OCI-LY7 (cell line): Measurements from ENCODE around the gene S100Z.

Source experiments
- EZH2phosphoT487 ChIP-seq: fragments of 200-600 bp; sonication (generic); IDR thresholded peaks from 2 replicates; pipeline ENCODE4 v1.6.1; 2018; ENCODE audit warnings: low read depth, borderline replicate concordance, mild to moderate bottlenecking, mixed run types, antibody characterized with exemption, low read length, moderate library complexity, mixed read lengths
- TF ChIP-seq, protein P1 (sequence below): fragments of 200-600 bp; sonication (generic); conservative IDR thresholded peaks from 2 replicates; pipeline ENCODE4 v1.5.1; 2014; ENCODE audit warnings: mild to moderate bottlenecking, antibody characterized with exemption, low read length, moderate library complexity, mixed read lengths

DNA sequence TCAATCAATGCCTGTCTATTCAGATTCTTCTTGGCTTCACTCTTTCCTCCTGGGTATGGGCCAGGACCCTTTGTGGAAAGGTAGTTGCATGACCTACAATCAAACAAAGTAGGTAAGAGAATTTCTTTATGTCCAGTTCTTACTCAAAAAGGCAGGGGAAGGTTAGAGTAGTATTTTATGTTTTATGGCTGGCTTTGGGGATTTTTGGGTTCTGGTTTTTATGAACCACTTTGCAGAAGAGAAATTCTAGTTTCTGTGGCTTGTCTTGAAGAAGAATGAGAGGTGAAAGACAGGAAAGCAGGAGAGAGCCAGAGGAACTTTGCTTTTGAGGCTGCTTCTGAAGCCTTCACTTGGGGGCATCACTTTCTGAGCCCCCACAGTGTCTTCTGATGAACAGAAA lies 88.4 kb downstream of the S100Z start:
- TF ChIP-seq, protein P1, sequence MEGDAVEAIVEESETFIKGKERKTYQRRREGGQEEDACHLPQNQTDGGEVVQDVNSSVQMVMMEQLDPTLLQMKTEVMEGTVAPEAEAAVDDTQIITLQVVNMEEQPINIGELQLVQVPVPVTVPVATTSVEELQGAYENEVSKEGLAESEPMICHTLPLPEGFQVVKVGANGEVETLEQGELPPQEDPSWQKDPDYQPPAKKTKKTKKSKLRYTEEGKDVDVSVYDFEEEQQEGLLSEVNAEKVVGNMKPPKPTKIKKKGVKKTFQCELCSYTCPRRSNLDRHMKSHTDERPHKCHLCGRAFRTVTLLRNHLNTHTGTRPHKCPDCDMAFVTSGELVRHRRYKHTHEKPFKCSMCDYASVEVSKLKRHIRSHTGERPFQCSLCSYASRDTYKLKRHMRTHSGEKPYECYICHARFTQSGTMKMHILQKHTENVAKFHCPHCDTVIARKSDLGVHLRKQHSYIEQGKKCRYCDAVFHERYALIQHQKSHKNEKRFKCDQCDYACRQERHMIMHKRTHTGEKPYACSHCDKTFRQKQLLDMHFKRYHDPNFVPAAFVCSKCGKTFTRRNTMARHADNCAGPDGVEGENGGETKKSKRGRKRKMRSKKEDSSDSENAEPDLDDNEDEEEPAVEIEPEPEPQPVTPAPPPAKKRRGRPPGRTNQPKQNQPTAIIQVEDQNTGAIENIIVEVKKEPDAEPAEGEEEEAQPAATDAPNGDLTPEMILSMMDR, result no peak
- TF ChIP-seq EZH2phosphoT487, result no peak
